A204.1 (cell line): ENCODE data around the gene NOD1.

Experiments
- FAIRE-seq: peaks from 2 replicates; lab custom pipeline; 2012; peaks lifted over from hg19 to GRCh38; lab: Jason Lieb, UNC

The NOD1 gene

GRCh38 chr7:30470163-30470770, 8.3 kb downstream of the NOD1 start:
- FAIRE-seq, result no peak

- FAIRE-seq, result no peak
Measured at GRCh38 chr7:30469303-30469702, 9.3 kb downstream of the NOD1 start.

GRCh38 chr7:30468791-30469190, 9.8 kb downstream of the NOD1 start:
- FAIRE-seq, result no peak

GRCh38 chr7:30468041-30468440, 10.5 kb downstream of the NOD1 start:
- FAIRE-seq, result no peak

GRCh38 chr7:30467271-30467670, 11.3 kb downstream of the NOD1 start:
- no peak for FAIRE-seq

GRCh38 chr7:30466266-30466665, 12.3 kb downstream of the NOD1 start:
- no peak for FAIRE-seq

- no peak for FAIRE-seq
Measured at GRCh38 chr7:30465811-30466180, 12.8 kb downstream of the NOD1 start.

GRCh38 chr7:30465046-30465810, 13.4 kb downstream of the NOD1 start:
- FAIRE-seq, result no peak

- no peak for FAIRE-seq
Measured at GRCh38 chr7:30464231-30464671, 14.3 kb downstream of the NOD1 start.

GRCh38 chr7:30463405-30464145, 15.0 kb downstream of the NOD1 start:
- no peak for FAIRE-seq

- no peak for FAIRE-seq
Measured at GRCh38 chr7:30462179-30462578, 16.4 kb downstream of the NOD1 start.

GRCh38 chr7:30460246-30460633, 18.3 kb downstream of the NOD1 start:
- FAIRE-seq, result no peak

- no peak for FAIRE-seq
Measured at GRCh38 chr7:30459591-30460245, 18.9 kb downstream of the NOD1 start.

- FAIRE-seq, result no peak
Measured at GRCh38 chr7:30458311-30458710, 20.3 kb downstream of the NOD1 start.

GRCh38 chr7:30453921-30454320, 24.7 kb downstream of the NOD1 start:
- FAIRE-seq, result no peak

- FAIRE-seq, result no peak
Measured at GRCh38 chr7:30453016-30453415, 25.6 kb downstream of the NOD1 start.

- FAIRE-seq, result no peak
Measured at GRCh38 chr7:30452280-30452930, 26.2 kb downstream of the NOD1 start.

- FAIRE-seq, result no peak
Measured at GRCh38 chr7:30451539-30452279, 26.9 kb downstream of the NOD1 start.

GRCh38 chr7:30450983-30451497, 27.5 kb downstream of the NOD1 start:
- no peak for FAIRE-seq

GRCh38 chr7:30450240-30450982, 28.2 kb downstream of the NOD1 start:
- FAIRE-seq, result no peak
